Hematopoietic multipotent progenitor cell treated with erythropoietin and hydrocortisone succinate and interleukin-3 and kit ligand, for 15 days (in vitro differentiated cells): ENCODE data around the gene FAM171A2.
"Not testable (repeated sequence)": the region's sequence is repeated elsewhere in the genome, so short reads cannot be mapped to it uniquely, and the experiment has no call there.

Source experiments
- DNase-seq: peaks from one replicate; pipeline ENCODE4 v3.0.0-alpha.2; 2015; ENCODE audit warnings: low spot score

Gene FAM171A2

DNA sequence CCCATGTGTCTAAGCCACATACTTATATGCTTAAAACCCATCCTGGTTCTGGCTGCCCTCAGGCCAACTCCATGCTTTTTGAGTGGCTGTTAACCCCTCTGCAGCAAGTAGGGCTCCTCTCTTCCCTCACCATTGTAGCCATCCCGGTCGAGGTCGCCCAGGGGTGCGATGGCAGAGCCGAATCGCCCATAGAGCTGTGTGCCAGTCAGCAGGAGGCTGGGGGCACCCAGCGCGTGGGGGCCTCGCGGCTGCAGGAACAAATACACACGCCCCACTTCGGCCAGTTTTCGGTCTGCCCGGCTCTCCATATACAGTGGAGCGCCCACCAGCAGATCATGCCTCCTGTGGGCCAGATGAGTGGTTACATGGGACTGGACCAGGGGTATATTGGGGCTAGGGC, 19.7 kb upstream of the FAM171A2 start:
- DNase-seq = no peak

DNA sequence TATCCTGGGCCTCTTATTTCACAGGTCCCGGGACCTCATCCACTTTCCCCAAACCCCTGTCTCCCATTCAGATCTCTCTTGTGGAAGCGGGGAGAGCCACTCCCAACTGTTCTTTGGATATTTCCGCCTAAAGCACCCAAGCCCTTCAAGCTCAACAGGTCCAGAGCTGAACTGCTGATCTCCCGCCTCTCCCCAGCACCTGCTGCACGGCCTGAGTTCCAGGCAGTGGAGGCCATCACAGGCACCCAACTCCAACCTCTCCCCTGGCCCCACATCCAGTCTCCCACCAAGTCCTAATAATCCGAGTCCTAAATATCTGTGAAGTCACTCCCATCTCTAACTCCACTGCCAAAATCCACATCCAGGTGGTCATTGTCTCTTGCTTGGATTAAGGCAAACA, 19.3 kb upstream of the FAM171A2 start:
- no peak for DNase-seq

DNA sequence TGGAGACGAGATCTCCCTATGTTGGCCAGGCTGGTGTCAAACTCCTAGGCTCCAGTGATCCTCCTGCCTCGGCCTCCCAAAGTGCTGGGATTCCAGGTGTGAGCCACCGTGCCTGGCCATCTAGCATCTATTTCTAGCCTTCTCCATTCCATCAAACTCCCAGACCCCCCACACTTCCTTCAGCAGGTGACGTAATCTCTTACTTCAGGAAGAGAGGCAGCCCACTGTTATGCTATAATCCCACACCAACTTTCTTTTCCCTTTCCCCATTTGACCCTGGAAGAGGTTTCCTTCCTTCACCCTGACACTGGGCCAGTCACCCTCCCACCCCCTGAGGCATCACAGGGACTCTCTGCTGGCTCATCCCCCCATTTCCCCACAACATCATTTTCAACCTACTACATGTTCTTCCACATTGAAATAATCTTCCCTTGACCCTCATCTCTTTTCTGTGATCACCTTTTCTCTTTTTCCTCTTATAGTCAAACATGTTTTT, 18.2 kb upstream of the FAM171A2 start:
- no peak for DNase-seq

DNA sequence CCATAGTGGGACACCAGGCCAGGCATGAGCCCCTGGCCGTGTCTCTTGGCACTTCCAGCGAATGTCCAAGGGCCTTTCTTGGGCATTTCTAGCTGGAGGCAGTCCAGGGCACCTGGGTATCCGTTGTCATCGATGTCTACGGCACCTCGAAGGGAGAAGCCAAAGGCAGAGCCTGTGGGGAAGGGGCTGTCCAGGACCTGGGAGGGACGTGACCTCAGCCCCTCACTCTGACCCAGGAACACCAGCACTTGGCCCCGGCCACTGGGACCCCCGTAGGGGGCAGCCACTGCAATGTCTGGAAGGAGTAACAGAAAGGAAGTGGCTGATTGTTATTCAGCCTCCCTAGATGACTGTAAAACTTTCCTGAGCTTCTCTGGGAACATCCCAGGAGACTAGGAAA, 17.1 kb upstream of the FAM171A2 start:
- no peak for DNase-seq

DNA sequence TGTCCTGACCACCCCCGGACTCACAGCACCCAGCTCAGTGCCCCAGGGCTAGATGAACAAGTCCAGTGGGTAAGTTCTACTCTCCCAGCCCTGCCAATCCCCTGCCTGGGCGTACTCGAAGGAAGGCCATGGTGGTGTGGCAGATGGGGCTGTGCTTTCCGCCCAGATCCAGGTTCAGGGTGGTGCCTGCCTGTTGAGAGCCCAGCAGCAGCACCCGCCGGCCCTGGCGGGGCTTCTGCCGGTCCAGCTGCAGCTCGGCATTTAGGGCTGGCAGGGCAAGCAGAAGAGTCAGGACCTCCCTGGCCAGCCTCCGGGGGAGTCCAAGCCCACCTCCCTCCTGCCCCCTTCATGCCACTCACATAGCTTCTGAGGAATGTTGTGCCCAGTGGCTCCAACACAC, 16.2 kb upstream of the FAM171A2 start:
- no peak for DNase-seq

DNA sequence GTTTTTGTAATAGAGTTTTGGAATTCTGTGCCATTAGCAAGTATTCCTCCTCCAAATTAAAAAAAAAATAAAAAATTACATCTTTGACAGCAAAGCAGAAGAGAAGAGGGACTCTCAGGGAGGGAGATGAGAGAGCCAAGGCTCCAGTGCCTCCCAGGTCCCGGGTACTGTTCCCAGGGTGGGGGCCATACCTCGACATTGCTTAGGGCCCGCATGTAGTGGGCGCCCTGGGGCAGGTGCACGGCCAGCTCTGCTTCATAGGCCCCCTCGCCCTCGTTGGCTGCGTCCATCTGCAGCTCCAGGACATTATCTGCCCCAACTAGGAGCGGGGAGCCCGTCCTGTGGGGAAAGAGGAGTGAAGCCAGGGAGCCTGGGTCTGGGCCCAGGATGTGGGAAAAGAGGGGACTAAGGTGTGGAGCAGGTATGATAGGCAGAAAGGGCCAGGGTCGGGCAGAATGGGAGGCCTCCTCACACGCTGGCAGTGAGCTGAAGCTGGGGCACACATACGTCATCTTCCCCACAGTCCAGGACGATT, 14.6 kb upstream of the FAM171A2 start:
- no peak for DNase-seq

DNA sequence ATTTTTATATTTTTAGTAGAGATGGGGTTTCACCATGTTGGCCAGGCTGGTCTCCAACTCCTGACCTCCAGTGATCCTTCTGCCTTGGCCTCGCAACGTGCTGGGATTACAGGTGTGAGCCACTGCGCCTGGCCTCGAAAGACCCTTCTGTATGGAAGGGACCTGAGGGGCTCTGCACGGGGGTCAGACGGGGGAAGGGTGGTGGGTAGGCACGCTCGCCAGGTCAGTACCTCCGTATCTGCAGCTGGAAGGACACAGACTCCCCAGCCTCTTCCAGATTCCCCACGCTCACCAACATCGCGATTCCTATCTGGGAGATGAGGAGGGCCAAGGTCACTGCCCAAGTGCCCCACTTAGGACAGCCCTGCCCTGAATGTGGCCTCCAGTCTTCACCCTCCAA, 13.1 kb upstream of the FAM171A2 start:
- no peak for DNase-seq

DNA sequence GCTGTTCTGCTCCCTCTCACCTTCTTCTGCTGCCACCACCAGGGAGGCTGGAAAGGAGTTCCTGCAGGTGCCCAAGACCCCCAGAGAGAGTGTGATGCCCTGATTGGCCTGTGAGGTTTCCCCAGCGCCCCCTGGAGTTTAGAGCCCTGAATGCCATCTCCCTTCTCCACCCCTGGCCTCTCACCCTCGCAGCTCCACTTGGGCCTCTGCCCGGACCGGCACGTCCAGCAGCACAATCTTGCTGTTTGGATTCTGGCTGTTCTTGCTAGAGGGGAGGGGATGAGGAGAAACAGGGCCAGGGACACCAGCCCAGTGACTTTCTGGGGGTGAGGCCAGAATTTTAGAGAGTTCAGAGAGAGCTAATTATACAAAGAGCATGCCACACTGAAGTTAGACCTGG, 12.5 kb upstream of the FAM171A2 start:
- DNase-seq = peak; percentile 37

DNA sequence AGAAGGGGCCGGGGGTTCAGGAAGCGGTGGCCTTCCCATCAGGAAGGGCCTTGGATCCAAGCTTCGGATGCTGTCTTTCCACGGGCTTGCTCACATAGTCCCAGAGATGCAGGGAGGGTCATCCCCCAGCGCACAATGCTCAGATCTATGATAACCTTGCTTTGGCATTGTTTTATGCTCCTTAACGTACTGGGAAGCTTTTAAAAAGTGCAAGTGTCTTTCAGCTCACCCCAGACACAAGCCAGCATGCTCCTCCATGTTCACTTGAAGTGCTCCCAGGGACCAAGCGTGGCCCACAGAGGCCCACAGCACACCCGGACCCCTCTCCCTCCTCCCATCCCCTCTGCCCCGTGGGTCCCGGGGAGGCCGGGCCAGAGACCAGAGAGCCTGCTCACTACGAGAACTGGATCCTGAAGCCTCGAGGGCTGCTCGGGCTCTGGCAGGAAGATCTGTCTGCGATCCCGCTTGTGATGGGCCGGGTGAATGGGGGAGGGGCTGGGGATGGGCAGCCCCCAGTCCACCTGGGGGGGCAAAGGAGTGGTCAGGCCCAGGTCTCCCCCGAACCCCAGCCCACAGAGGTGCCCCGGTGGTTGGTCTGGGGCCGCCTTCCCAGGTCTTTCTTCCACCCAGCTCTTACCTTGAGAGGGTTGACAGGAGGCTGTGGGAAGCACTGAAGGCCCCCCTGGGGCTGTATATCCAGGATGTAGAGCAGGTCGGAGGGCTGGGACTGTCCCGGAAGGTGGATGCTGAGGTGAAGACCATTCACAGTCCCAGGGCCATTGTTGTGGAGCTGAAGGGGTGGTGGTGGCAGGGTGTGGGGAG, 11.8 kb upstream of the FAM171A2 start:
- no peak for DNase-seq

DNA sequence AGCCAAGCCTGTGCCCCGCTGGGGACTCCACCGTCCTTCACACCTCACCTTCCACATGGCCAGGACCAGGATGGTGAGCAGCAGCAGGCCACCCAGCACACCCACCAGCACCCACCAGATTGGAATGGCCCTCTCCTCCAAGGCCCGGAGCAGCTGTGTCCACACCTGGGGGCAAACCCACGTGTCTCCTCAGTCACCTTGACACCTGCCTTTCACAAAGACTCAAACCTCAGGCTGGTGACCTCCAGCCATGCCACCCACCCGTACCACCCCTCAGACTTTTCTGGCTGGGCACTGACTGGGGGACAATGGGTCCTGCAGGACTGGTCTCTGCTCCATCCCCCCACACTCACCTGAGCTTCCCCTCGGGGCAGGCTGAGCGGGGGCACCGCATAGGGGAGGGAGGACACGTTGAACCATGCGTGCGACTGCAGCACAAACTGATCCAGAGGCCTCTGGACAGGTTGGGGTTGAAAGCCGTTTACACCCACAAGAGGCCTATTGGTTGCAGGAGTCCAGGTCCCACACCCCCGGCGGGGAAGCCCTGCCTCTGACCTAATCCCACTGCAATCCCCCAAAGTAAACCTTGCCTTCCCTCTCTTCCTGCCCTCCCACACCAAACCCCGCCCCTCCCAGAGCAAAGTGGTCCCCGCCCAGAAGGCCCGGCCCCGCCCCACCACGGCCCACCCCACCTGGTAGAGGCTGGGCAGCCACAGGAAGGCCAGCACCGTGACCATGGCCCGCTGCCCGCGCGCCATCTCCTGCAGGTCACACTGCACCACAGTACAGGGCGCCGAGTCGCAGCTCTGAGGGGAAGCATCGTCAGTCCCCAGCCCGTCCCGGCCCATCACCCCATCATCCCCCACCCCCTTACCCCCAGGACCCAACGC, 10.9 kb upstream of the FAM171A2 start:
- no peak for DNase-seq

DNA sequence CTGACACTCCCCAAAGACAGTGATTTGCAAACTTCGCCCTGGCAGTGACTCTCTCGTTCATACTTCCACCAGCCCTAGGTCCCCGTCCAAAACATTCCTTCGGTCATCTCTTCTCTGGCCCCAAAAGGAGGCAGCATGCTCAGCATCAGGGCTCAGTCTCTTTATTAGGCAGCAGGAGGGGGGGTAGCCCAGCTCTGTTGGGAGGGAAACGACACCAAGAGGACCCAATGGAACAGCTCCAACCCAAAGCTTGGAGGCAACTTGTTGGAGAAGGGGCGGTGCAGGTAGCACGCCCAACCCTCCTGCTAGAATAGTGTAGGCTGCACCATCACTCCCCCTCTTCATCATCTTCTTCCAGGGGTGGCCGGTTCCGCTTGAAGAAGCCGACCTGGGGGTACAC, 8.4 kb upstream of the FAM171A2 start:
- no peak for DNase-seq

DNA sequence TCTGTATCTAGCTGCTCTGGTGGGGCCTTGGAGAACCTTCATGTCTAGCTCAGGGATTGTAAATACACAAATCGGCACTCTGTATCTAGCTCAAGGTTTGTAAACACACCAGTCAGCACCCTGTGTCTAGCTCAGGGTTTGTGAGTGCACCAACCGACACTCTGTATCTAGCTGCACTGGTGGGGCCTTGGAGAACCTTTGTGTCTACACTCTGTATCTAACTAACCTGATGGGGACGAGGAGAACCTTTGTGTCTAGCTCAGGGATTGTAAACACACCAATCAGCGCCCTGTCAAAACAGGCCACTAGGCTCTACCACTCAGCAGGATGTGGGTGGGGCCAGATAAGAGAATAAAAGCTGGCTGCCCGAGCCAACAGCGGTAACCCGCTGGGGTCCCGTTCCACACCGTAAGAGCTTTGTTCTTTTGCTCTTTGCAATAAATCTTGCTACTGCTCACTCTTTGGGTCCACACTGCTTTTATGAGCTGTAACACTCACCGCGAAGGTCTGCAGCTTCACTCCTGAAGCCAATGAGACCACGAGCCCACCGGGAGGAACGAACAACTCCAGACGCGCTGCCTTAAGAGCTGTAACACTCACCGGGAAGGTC, 5.9 kb upstream of the FAM171A2 start:
- not testable (repeated sequence) for DNase-seq

DNA sequence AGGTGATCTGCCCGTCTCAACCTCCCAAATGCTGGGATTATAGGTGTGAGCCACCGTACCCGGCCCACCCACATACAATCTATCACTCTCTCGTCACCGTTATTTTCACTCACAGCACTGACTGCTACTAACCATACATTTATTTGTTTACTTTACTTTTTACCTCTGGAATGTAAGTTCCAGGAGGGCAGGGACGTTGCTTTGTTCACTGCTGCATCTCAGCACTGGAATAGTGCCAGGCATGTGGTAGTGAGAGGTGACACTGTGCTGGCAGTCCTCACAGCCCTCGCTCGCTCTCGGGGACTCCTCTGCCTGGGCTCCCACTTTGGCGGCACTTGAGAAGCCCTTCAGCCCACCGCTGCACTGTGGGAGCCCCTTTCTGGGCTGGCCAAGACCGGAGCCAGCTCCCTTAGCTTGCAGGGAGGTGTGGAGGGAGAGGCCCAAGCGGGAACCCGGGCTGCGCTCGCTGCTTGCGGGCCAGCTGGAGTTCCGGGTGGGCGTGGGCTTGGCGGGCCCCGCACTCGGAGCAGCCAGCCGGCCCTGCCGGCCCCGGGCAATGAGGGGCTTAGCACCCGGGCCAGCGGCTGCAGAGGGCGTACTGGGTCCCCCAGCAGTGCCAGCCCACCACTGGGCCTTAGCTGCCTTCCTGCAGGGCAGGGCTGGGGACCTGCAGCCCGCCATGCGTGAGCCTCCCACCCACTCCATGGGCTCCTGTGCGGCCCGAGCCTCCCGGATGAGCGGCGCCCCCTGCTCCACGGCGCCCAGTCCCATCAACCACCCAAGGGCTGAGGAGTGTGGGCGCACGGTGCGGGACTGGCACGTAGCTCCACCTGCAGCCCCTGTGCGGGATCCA, 5.0 kb upstream of the FAM171A2 start:
- not testable (repeated sequence) for DNase-seq

DNA sequence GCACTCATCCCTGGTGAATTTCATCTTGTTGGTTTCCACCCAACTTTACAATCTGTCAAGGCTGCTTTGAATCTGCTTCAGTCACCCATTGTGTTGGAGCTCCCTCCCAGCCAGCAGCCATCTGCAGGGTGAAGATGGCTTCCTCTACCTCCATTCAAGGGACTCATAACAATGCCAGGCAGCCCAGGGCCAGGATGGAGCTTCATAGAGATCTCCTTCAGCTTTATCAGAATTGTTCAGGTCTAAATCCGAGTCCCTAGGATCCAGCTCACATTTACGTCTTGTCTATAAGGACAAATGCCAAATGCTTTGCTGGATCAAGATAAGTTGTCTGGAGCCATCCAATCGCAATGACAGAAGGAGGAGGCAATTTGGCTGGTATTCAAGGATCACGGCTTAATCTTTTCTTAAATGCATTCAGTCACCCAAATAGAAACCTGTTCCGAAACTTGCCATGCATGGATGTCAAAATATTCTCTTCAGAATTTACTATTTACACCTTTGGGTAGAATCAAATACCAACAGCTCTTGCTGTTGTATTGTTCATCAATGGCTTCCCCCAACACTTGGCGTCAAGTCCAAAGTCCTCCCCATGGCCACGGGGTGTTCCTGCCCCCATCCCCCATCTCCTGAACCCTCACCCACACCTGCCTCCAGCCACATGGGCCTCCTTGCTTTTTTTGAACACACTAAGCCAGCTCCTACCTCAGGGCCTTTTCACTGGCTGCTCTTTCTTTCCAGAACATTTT, 3.8 kb upstream of the FAM171A2 start:
- no peak for DNase-seq

DNA sequence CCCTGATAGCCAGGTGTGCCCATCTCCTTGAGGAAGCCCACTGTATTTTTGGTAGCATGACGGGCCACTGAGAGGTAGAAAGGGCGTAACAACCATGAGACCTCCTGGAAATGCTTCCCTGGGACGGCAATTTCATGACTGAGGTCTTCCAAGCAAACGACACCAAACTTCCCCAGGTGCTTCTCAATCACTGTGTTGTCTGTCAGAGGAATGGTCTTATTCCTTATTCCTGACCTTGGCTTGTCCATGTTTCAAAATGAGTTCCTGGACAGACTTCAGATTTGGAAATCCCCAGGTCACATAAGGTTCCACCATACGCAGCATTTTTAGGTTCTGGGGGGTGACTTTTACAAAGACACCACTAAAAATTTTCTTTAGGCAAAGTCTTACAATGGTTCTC, 1.4 kb upstream of the FAM171A2 start:
- DNase-seq = not testable (repeated sequence)

DNA sequence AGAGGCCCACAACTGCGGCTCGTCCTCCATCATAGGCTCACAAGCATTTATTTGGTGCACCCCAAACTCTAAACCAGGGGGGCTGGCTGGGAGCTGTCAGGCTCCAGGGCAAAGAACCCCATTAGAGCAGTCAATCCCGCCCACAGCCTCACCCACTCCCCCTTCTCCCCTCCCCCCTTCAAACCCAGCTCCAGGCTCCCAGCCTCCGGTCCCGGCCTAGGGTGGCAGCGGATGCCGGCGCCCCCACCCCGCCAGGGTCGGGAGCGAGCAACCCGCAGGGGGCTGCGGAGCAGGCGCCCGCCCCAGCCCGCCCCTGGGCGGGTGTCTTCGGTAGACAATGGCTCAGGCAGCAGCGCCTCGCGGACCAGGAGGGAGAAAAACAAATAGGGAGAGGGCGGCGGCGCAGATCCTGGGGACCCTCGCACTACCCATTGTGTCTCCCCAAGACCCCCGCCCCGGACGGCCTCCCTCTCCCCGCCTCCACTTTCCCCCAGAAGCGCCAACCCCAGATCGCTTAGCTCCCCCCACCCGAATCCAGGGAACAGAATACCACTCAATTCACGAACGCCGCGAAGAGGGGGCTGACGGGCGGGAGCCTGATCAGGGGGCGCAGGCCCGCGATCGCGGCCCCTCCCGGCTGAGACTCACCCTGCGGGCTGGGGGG, 572 bp downstream of the FAM171A2 start:
- no peak for DNase-seq

DNA sequence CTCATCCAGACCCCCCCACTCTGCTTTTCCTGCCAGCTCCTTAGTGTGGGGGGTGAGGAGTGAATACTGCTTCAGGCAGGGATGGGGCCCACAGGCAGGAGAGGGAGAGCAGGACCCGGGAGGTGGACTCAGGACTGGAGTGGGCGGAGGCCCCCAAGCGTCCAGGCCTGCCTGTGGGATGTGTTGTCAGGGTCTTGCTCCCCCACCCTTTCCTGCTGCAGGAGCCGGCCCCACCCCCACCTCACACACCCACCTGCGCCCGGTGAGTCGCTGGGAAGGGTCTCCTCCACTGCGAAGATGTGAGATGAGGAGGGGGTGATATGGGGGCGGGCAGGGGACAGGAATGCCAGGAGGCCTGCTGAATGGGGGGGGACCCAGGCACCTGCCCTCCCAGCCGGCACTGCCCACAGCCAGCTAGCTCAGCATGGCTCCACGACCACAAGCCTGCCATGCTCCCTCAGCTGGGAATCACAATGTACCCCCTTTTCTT, 1.1 kb downstream of the FAM171A2 start:
- no peak for DNase-seq

DNA sequence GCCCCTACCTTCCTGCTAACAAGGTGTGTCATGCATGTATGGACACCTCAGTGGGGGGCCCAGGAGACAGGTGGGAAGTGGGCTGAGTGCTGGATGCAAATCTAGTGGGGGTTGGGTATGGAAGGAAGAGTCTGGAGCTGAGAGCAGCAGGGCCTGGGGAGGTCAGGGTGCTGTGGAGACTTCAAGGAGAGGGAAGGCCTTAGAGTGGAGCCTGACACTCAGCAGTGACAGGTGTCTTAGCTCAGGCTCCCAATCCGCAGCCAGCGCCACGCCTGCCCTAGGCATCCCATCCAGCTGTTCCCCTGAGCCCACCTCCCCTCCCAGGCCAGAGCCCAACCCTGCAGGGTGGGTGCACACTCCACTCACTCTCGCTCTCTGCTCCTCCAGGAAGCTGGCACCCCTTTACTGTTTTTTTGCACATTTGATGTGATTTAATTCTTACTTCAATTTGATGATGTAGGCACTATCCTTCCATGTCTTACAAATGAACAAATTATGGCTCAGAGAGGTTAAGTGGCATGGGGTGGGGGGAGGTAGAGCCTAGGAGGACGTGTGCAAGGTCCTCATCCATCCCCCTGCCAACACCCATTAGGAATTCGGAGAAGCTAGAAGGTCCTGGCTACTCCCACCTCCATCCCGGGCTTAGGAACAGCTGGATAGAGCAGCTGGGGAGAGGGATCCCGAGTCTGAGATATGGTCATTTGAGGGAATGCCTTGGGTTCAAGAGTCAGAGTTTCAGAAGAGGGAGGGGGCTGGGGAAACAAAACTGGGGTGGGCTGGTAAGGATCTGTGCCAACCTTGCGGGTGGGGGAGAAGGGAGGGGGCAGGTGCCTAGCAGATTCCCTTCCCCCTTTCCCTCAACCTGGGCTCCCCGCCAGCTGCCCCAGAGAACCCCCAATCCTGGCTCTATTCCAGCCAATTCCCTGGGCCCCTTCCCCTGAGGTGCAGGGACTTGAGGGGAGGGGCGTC, 2.1 kb downstream of the FAM171A2 start:
- DNase-seq = no peak

DNA sequence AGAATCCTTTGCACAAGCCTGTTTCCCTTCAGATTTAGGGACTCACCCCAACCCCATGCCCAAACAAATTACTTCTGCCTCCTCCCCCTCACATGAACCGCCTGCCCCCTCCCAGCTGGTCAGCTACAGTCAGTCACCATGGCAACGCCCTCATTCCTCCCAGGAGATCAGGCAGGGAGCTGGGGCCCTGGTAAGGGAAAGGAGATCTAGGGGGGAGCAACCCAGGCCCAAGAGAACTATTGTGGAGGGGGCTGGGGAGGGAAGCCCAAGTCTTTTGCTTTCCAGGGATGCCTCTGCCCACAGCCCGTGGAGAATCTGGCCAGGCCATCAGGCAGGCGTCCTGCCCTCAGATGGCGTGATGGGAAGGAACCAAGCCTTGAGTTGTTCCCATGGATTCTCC, 2.8 kb downstream of the FAM171A2 start:
- DNase-seq = no peak
